CD4-positive, alpha-beta T cell treated with Interleukin-12 subunit alpha and Interleukin-12 subunit beta, for 1 hour (primary cell): Measurements from ENCODE around the gene AGRP.
"Not testable (repeated sequence)": the region's sequence is repeated elsewhere in the genome, so short reads cannot be mapped to it uniquely, and the experiment has no call there.

Experiments used
- DNase-seq: peaks from one replicate; pipeline ENCODE4 v3.0.0-alpha.2; 2020

AGRP gene, protein sequence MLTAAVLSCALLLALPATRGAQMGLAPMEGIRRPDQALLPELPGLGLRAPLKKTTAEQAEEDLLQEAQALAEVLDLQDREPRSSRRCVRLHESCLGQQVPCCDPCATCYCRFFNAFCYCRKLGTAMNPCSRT

DNA sequence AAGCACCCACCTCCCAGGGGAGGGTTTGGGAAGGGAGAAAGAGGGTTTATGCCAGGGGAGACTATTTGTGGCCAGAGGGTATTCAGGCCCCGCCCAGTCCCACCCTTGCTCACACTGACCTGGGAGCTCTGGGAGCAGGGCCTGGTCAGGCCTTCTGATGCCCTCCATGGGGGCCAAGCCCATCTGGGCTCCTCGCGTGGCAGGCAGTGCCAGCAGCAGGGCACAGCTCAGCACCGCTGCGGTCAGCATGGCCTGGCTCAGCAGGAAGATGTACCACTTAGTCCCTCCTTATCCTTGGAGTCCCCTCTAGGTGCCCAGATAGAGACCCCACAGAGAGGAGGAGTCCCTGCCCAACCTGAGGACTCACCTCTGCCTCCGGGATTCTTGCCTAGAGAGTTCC is at the start of gene AGRP:
Gene AGRP (minus strand): TSS at position 398 of the 400 bp plus-strand sequence. CDS start 149 bp downstream, at position 249.
- DNase-seq, result no peak

DNA sequence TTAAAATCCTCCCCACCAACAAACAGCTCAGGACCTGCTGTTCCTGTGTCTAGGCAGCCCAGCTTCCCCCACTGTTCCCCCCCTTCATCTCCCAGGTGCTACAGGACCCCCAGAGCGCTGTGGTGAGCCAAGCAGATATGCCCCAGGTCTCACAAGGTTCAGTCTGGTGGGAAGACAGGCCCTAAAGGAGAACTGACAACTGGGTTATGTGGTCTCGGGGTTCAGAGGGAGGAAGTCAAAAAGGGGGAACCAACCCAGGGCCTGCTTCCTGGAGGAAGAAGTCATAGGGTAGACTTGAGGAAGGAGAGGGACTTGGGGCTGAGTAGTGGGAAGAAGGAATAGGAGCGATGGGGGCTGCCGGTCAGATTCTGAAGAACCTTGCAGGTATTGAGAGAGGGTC is 47.9 kb upstream of the AGRP start:
- DNase-seq, result no peak

DNA sequence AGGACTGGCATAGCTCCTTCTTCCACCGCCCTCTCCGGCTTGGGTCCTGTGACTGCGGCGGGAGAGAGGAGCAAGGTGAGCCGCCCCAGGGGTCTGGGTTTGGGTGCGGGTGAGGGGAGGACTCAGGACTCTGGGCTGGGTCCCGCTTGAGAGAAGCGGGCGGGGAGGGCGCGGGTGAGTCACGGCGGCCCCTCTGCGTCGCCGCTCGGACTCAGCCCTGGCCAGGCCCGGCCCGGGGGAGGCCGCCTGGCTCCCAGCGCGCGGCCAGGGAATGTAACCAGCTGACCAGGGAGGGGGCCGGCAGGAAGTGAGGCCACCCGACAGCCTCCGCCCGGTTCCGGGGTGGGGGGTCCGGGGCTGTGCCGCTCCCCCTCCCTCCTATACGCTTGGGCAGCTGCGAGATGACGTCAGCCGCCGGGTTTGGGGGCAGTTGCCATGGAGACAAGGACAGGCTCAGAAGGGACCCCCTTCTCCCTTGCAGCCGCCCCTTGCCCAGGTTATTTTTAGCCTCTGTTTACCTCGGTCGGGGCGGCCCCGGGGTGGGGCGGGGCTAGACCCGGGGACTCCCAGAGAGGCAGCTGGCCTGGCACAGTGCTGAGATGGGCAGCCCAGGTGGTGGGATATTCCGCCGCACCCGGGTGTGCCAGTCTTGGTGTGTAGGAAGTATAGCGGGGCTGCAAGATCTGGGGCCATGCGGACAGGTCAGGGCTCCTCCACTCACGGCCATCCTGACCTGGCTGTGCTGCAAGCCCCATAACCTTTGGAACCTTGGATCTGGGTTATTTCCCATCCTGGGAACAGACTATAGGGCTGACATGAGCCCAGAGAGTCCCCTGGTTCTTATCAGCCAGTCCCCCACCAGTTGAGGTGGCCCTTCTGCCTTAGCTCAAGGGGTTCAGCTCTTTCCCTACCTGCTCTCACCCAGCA is 46.9 kb upstream of the AGRP start:
- DNase-seq, result peak; percentile 55

DNA sequence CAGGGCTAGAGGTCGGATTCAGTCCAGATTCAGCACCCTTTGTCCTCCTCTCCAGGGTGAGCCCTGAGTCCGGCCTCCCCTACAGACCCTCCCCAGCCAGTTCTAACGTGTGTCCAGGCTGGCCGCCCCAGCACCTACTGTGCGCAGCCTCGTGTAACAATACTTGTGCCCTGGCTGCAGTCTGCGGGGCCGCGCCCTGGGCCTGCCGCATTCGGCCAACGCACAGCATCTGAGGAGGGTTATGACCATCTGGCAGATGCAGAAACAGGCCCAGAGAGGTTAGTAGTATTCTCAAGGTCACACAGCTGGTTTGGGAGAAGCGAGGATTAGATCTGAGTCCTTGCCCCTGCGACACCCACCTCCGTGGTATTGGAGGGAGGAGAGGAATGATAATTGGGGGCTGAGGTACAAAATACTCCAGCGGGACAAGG is 46.2 kb upstream of the AGRP start:
- no peak for DNase-seq

DNA sequence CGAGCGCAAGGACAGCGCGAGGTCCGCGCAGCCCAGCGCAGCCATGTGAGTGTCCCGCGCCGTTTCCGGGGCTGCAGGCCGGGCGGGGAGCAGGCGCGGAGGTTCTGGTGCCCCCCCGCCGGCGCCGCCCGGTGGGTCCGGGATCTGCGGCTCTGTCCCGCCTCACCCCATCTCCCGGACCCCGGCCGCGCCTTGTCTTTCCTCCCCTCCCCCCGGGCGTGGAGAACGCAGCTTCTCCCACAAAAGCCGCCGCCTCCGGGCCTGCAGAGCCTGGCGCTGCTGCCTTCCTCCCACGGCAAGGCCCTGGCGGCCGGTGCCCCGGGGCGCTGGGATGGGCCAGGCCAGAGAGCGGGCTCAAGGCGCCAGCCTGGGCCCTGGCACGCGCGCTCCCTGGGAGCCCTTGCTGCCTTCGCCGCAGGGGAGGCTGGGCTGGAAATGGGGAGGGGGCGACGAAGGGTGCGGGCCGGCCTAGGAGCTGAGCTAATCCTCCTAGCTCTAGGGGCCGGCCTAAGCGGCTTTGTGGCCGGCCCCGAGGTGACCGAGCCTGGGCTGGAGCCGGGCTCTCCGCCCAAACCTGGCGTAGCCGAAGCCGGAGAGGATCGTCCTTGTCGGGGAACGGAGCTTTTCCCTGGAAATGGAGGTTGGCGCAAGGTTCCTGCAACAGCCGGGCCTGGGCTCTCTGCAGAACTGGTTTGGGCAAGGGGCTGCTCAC is 45.7 kb upstream of the AGRP start:
- no peak for DNase-seq

DNA sequence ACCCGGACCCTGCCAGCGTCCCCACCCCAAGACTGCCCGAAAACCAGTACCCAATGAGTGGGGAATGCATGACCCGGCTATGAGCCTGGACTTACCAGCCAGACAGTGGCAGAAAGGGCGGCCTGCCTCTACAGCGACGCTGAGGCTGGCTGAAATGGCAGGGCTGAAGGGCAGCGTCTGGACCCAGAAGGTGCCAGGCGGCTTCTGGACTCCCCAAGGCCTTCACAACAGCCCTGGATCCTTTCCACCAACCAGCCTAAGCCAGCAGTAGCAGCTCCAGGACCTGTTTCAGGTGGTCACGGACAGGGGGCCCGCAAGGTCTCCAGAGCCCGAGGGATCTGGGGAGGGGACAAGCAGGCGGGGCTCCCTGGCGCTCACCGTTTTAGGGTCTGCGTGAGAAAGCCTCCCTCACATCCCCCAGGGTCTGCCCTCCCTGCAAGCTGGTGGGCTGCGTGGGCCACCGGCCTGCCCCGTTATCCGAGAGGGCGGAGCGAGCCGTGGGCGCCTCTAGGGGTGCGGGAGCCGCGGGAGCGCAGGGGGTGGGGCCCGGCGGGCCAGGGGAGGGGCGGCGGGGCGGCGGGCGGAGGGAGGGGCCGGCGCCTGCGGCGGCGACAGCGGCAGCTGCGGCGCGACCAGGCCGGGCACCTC is 45.0 kb upstream of the AGRP start, which contains the start of gene RIPOR1:
Gene RIPOR1 (plus strand): TSS at position 608 of the 648 bp plus-strand sequence. CDS start 9,618 bp downstream, outside the sequence.
- peak; percentile 62 for DNase-seq

DNA sequence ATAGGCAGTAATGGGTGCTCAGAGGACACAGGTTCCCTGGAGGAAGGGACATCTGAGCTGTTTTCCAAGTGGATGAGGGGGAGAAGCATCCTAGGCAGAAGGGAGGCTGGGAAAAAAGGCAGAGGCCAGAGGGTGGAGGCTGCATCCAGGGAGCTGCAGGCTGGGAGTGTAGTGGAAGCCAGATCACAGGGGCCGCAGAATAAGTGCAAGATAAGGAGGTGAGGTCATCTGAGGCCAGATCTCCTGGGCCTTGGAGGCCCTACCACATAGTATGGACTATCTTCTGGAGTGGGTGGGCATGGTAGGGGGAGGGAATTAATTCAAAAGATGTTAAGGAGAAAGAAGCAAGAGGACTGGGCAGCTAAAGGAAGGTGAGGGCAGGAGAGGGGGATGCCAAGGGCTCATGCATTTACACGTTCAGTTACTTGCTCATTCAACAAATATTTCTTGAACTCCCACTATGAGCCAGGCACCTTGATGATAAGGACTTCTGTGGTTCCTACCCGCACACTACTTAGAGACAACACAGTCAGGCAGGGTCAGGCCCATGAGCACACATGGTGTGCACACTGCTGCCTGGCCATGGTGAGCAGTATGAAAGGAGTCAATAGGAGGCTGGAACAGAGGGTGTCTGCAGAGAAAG is 42.9 kb upstream of the AGRP start:
- no peak for DNase-seq

DNA sequence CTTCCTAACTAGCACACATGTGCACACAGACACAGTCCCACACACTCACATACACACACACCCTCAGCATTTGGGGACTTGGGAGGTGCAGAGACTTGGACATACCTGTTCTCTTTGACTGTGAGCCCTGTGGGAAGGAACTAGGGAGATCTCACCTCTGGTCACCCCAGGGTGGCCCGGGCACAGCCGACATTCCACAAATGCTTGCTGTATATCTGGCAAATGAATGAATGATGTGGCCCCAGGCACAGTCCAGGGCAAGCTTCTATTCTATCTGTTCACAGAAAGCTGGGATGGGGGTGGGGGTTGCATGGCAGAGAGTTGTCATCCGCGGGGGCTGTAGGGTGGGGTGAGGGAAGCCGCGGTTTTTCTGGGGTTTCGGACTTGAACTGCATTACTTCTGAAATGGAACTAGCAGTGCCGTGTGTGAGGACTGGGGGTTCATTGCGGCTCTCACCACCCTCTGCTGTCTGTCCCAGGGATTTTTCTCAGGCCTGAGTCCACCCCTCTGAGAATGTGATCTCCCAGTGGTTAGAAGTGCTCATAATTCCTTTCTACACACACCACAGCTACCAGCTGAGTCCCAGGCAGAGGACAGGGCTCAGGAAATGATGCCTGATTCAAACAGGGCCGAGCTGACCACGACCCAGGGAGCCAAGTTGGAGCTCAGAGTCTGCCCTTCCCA is 42.0 kb upstream of the AGRP start:
- no peak for DNase-seq

DNA sequence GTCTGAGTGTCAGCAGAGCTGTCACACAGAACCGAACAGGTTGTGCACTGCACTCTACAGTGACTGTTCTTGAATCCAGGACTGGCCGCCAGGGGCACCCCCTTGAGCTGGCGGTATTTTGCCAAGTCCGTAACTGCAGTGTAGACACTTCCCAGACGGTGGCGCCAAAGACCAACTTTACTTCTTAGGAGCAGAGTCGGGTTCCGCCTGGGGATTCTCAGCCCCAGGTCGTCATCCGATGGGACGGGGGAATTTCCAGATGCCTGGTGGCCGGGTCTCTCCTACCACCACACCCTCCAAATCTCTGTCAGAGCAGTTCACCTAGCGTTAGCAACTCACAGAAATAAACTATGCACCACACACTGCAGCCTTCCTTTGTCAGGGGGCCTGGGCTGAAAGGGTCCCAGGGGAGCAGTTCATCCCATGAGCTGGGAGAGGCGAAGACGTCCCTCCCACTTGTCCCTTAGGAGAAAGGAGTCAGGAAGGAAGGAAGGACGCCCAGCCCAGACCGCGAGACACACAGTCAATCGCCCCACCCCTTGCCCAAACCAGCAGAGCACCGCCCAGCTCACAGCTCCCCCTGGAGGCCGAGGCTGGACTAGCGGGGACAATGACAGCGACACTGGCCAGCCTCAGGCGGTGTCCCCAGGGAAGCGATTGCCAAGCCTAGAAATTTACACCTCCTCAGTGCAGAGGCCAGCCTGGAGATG is 37.9 kb upstream of the AGRP start:
- DNase-seq, result peak; percentile 98

DNA sequence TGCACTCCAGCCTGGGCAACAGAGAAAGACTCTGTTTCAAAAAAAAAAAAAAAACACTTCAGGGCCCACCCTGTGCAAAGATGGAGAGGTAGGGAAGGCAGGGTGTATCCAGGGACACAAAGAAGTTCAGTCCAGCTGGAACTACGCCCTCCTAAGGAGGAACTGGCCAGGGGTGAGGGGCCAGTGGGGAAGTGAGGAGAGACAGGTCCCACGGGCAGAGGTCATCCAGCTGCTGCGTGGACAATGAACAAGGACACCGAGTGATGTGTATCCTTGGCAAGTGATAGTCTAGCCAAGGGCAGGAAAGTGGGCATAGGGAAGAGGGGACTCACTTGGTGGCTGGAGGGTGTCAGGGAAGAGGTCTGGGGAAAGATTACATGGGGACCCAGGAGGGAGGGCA is 35.9 kb upstream of the AGRP start:
- no peak for DNase-seq

DNA sequence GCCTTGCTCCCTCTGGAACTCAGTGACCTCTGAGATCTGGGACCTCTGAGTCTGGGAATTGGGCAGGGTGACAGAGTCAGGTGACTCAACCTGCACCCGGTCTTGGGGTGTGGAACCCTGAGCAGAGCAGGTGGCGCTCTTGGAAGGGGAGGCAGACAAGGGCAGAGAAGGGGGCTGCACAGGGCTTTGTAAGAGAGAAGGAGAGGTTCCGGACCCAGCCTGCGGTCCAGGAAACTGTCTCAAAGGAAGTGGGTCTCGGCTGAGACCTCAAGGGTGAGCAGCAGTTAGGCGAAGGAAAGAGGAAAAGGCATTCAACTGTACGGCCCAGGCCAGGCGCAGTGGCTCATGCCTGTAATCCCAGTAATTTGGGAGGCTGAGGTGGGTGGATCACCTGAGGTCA is 35.3 kb upstream of the AGRP start:
- no peak for DNase-seq

DNA sequence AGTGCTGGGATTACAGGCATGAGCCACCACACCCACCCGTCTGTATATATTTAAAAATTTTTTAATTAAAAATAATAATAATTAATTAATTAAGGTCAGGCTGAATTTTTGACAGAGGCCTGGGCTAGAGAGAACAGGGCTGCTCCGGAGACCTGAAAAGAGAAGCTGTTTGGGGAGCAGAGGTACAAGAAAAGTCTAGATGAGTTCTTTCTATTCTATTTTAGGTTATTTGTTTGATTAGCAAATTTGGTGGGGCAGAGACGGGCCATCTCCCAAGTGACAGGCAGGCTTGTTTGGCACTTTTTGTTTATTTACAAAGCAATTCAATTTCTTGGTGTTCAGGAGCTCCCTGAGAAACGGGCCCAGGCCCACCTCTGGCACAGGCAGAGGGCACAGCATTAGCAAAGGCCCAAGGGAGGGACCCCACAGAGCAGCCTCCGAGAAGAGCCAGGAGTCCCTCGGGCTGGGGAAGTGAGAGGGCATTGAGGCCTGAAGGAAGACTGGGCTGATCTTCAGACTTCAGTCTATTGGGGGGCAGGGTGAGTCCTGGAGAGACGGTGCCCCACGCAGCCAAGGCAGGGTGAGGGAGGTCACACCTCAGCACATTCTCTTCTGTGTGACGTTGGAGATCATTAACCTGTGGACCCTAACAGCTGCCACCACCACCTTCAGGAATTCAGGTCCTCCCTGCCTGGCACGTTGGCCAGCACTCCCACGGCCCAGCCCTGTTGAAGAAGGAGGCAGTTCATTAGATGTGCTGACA is 34.5 kb upstream of the AGRP start:
- DNase-seq, result no peak

DNA sequence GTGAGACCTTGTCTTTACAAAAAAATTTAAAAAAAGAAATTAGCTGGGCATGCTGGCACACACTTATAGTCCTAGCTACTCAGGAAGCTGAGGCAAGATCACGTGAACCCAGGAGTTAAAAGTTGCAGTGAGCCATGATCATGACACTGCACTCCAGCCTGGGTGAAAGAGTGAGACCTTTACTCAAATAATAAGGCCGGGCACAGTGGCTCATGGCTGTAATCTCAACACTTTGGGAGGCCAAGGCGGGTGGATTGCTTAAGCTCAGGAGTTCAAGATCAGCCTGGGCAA is 33.8 kb upstream of the AGRP start:
- no peak for DNase-seq

DNA sequence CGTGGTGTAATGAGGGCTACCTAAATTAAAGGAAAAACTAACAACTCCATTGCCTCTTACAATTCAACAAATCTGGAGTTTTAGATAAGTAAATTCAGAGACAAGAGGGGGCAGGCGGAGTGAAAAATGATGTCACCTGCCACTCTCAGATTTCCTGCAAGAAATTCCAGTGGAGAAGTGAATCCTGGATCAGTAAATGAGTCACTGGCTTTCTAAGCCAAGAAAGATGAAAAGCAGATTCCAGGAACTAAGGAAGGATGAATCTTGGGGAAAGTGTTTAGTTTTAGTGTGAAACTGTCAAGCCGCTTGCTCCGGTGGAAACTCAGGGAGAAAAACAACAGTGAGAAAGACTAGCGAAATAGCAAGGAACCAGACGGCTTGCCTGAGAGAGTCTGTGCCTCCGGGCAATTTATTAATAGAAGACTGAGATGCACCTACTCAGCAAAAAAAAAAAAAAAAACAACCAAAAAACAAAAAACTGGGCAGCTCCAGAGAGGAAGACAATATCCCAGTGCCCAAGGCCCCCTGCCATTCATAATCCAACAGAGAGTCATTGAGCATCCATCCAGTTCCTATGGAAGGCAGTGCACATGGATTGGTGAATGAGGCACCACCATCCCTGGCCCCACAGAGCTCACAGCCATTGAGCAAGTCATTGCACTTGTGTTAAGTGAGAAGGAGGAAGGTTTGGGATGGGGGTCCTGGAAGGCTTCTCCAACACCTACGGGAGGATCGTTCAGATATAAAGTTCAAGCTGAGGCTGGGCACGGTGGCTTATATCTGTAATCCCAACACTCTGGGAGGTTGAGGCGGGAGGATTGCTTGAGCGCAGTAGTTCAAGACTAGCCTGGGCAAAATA is 33.2 kb upstream of the AGRP start:
- no peak for DNase-seq

DNA sequence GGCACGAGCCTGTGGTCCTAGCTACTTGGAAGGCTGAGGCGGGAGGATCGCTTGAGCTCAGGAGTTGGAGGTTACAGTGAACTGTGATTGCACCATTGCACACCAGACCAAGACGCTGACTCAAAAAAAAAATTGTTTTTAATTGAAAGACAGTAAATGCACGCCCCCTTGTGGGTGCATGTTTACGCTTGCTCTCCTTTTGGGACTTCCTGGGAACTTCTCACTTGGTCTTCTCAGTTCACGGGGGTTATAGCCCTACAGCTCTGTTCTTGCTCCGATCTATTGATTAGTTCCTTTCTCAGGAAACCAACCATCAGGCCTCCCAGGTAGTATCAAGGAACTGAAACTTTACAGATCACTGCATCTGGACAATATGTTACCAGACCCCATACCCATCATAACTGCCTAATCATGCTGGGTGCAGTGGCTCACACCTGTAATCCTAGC is 31.1 kb upstream of the AGRP start:
- DNase-seq, result peak; percentile 86

DNA sequence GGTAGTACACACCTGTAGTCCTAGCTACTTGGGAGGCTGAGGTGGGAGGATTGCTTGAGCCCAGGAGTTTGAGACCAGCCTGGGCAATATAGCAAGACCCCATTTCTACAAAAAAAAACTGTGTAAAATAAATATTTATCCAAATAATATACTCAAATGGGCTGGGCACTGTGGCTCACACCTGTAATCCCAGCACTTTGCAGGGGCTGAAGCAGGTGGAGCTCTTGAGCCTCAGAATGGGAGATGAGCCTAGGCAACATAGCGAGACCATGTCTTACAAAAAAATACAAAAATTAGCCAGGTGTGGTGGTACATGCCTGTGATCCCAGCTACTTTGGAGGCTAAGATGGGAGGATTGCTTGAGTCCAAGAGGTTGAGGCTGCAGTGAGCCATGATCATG is 30.5 kb upstream of the AGRP start:
- not testable (repeated sequence) for DNase-seq

DNA sequence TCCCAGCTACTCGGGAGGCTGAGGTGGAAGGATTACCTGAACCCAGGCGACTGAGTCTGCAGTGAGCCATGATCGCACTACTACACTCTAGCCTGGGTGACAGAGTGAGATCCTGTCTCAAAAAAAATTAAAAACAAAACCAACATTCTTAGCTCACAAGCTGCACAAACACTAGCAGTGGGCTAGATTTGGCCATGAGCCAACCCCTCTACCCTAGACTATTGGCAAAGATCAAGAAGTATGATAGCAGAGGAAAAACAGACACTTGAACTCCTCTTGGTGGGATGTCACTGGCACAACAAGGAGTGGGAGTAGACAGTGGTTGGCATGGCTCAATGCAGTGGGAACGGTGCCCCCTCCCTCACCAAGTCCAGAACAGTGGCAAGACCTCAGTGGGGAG is 25.7 kb upstream of the AGRP start:
- no peak for DNase-seq

DNA sequence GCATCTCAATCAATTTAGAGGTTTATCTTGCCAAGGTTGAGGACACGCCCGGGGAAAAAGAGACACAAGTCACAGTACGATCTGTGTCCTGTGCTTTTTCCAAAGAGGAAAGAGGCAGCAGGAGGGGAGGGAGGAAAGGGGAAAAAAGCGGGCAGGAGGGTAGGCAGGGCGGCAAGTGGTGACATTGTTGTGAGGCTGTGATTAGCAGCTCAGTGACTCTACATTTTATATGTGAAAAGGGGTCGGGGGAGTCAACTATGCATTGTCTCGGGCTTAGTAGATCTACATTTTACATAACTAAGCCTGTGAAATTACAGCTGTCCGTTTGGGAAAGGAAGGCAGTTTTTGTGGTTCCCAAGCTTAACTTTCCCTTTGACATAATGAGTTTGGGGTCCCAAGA is 23.1 kb upstream of the AGRP start:
- DNase-seq, result no peak
